Nephron progenitor cell (in vitro differentiated cells): Measurements from ENCODE around the gene CCNE1.
"Not testable (repeated sequence)": the region's sequence is repeated elsewhere in the genome, so short reads cannot be mapped to it uniquely, and the experiment has no call there.

Experiments used
- DNase-seq: peaks from one replicate; pipeline ENCODE4 v3.0.0; 2021
- H3K27ac Mint-ChIP-seq: 2 replicates; pipeline ENCODE4 v1.8.0; 2021; ENCODE audit warnings: mild to moderate bottlenecking, moderate library complexity, mixed read lengths
- H3K27me3 Mint-ChIP-seq: 2 replicates; pipeline ENCODE4 v1.8.0; 2021; ENCODE audit warnings: mild to moderate bottlenecking, low read depth, mixed read lengths; ENCODE audit not compliant: poor library complexity
- H3K36me3 Mint-ChIP-seq: 2 replicates; pipeline ENCODE4 v1.8.0; 2021; ENCODE audit warnings: low read depth, mixed read lengths
- H3K4me1 Mint-ChIP-seq: 2 replicates; pipeline ENCODE4 v1.8.0; 2021; ENCODE audit warnings: mixed read lengths
- H3K4me3 Mint-ChIP-seq: 2 replicates; pipeline ENCODE4 v1.8.0; 2021; ENCODE audit warnings: mild to moderate bottlenecking, moderate library complexity, mixed read lengths
- H3K9me3 Mint-ChIP-seq: 2 replicates; pipeline ENCODE4 v1.8.0; 2021; ENCODE audit warnings: mild to moderate bottlenecking, moderate library complexity, mixed read lengths
- TF ChIP-seq, protein P1 (sequence below): fragments of 200-600 bp; sonication (generic); IDR thresholded peaks from 2 replicates; pipeline ENCODE4 v1.5.0; 2021; ENCODE audit warnings: antibody characterized with exemption

CCNE1 gene

DNA sequence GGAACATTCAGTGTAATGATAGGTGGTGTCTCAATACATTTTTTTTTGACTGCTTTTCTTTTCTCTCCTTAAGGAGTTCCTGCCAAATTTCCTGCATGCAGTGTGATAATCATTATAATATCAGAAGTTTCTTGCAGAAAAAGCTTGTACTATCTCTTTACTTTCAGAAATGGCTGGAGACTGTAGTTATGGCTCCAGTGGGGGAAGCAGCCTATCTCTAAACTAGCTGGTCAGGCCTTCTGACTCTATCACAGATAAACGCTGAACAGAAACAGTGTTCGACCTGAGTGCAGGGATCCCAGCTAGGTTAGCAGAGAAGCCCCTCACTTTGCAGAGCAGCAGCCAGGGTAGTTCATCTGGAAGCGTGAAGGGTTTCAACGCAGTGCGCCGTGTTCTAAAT lies 1.9 kb downstream of the CCNE1 start:
- TF ChIP-seq, protein P1, sequence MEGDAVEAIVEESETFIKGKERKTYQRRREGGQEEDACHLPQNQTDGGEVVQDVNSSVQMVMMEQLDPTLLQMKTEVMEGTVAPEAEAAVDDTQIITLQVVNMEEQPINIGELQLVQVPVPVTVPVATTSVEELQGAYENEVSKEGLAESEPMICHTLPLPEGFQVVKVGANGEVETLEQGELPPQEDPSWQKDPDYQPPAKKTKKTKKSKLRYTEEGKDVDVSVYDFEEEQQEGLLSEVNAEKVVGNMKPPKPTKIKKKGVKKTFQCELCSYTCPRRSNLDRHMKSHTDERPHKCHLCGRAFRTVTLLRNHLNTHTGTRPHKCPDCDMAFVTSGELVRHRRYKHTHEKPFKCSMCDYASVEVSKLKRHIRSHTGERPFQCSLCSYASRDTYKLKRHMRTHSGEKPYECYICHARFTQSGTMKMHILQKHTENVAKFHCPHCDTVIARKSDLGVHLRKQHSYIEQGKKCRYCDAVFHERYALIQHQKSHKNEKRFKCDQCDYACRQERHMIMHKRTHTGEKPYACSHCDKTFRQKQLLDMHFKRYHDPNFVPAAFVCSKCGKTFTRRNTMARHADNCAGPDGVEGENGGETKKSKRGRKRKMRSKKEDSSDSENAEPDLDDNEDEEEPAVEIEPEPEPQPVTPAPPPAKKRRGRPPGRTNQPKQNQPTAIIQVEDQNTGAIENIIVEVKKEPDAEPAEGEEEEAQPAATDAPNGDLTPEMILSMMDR, result no peak
- Mint-ChIP-seq H3K4me3 (peak overlapping the region; percentile 93), H3K27me3 (peaks cover 12% of the 10 kb centered on the region), H3K27ac (peak overlapping the region; percentile 46), H3K36me3 (peaks cover 27% of the 10 kb centered on the region), H3K4me1 (peaks cover 18% of the 10 kb centered on the region), H3K9me3 (no peaks in the 10 kb centered on the region)
- no peak for DNase-seq

DNA sequence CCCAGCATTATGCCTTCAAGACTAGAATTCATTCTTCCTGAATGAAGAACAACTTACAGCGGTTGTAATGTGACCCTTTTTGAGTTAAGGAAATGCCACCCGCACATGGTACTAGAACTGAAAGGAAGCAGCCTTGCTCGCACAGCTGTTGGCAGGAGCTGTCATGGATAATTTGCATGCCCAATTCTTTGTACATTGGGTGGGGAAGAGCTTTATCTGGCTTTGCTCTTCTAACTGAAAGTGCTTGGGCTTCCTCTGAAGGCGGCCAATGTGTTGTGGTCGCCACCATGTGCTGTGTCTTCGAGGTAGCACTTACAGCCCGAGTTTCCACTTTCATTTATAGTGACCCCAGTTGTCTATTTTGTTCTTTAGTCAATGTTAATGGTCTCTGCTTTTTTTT lies 3.4 kb downstream of the CCNE1 start:
- TF ChIP-seq, protein P1, result no peak
- peaks cover 18% of the 10 kb centered on the region for H3K4me1 Mint-ChIP-seq
- H3K9me3 Mint-ChIP-seq, result no peaks in the 10 kb centered on the region
- no peak overlapping the region for H3K4me3 Mint-ChIP-seq
- H3K36me3 Mint-ChIP-seq, result peaks cover 38% of the 10 kb centered on the region
- no peak for DNase-seq
- H3K27ac Mint-ChIP-seq, result no peak overlapping the region
- peaks cover 9% of the 10 kb centered on the region for H3K27me3 Mint-ChIP-seq

DNA sequence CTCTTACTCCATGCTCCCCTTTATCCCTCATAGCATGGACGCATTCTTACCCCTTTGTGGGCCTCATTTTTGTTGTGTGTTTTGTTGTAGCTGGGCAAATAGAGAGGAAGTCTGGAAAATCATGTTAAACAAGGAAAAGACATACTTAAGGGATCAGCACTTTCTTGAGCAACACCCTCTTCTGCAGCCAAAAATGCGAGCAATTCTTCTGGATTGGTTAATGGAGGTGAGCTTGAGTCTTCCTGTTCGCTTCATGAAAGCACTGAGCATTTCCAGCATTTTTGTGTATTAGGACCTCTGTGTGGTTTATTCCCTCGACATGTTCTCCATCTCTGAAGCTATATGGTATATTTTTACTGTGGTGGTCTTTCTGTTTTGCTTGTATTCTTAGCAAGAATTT lies 5.5 kb downstream of the CCNE1 start:
- Mint-ChIP-seq H3K4me1 (peaks cover 12% of the 10 kb centered on the region), H3K4me3 (no peak overlapping the region), H3K27me3 (peaks cover 6% of the 10 kb centered on the region), H3K36me3 (peaks cover 52% of the 10 kb centered on the region), H3K27ac (no peak overlapping the region), H3K9me3 (no peaks in the 10 kb centered on the region)
- DNase-seq, result no peak
- TF ChIP-seq, protein P1, result no peak

DNA sequence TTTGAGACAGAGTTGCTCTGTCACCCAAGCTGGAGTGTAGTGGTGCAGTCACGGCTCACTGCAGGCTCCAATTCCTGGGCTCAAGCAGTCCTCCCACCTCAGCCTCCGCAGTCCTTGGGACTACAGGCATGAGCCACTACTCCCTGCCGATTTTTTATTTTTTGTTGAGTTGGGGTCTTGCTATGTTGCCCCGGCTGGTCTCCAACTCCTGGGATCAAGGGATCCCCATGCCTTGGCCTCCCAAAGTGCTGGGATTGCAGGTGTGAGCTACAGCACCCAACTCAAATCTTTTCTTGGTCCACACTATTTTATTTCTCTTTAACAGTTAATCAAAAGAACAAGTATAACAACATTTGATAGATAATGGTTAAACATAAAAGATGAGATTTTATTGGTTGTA lies 7.5 kb downstream of the CCNE1 start:
- Mint-ChIP-seq H3K36me3 (peaks cover 57% of the 10 kb centered on the region), H3K9me3 (no peaks in the 10 kb centered on the region), H3K27ac (no peak overlapping the region), H3K4me1 (no peaks in the 10 kb centered on the region), H3K27me3 (no peaks in the 10 kb centered on the region), H3K4me3 (no peak overlapping the region)
- no peak for DNase-seq
- TF ChIP-seq, protein P1, result no peak

DNA sequence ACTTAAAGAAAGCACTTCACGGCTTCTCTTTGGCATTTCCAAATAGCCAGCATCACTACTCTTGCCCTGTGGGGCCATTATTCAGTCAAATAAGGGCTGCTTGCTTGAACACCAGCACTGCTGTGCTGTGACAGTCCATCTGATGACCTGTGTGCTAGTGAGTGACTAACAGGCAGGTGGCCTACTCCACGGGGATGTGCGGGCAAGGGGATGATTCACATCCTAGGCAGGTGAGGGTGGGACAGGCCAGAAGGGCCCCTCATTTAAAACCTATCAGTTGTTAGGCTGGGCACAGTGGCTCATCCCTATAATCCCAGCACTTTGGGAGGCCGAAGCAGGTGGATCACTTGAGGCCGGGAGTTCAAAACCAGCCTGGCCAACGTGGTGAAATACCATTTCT lies 8.2 kb downstream of the CCNE1 start:
- TF ChIP-seq, protein P1, result no peak
- no peaks in the 10 kb centered on the region for H3K9me3 Mint-ChIP-seq
- H3K4me3 Mint-ChIP-seq, result no peak overlapping the region
- no peaks in the 10 kb centered on the region for H3K4me1 Mint-ChIP-seq
- H3K36me3 Mint-ChIP-seq, result peaks cover 53% of the 10 kb centered on the region
- no peak for DNase-seq
- H3K27me3 Mint-ChIP-seq, result no peaks in the 10 kb centered on the region
- peak overlapping the region; percentile 22 for H3K27ac Mint-ChIP-seq

DNA sequence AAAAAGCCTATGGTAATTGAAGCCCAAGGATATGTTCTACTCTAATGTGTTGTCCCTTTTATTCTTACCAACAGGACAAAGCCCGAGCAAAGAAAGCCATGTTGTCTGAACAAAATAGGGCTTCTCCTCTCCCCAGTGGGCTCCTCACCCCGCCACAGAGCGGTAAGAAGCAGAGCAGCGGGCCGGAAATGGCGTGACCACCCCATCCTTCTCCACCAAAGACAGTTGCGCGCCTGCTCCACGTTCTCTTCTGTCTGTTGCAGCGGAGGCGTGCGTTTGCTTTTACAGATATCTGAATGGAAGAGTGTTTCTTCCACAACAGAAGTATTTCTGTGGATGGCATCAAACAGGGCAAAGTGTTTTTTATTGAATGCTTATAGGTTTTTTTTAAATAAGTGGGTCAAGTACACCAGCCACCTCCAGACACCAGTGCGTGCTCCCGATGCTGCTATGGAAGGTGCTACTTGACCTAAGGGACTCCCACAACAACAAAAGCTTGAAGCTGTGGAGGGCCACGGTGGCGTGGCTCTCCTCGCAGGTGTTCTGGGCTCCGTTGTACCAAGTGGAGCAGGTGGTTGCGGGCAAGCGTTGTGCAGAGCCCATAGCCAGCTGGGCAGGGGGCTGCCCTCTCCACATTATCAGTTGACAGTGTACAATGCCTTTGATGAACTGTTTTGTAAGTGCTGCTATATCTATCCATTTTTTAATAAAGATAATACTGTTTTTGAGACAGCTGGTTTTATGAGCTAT lies 12.0 kb downstream of the CCNE1 start:
- H3K4me1 Mint-ChIP-seq, result no peaks in the 10 kb centered on the region
- DNase-seq, result no peak
- H3K9me3 Mint-ChIP-seq, result no peaks in the 10 kb centered on the region
- no peaks in the 10 kb centered on the region for H3K27me3 Mint-ChIP-seq
- no peak overlapping the region for H3K27ac Mint-ChIP-seq
- H3K4me3 Mint-ChIP-seq, result no peak overlapping the region
- TF ChIP-seq, protein P1, result no peak
- peaks cover 43% of the 10 kb centered on the region for H3K36me3 Mint-ChIP-seq

DNA sequence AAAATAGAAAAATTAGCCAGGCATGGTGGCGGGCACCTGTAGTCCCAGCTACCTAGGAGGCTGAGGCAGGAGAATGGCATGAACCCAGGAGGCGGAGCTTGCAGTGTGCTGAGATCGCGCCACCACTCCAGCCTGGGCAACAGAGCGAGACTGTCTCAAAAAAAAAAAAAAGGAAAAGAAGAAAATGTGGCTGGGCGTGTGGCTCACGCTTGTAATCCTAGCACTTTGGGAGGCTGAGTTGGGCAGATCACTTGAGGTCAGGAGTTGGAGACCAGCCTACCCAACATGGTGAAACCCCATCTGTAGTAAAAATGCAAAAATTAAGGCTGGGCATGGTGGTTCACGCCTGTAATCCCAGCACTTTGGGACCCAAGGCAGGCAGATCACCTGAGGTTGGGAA lies 13.5 kb downstream of the CCNE1 start:
- not testable (repeated sequence) for DNase-seq, H3K4me3 Mint-ChIP-seq, H3K9me3 Mint-ChIP-seq, H3K4me1 Mint-ChIP-seq, H3K27ac Mint-ChIP-seq, H3K27me3 Mint-ChIP-seq
- H3K36me3 Mint-ChIP-seq, result peaks cover 32% of the 10 kb centered on the region
